Epidermal melanocyte (primary cell): ENCODE data around the gene THADA.
"Not testable (repeated sequence)": the region's sequence is repeated elsewhere in the genome, so short reads cannot be mapped to it uniquely, and the experiment has no call there.

Experiments
- DNase-seq: peaks from one replicate; pipeline ENCODE4 v3.0.0; 2011; ENCODE audit warnings: low spot score; ENCODE audit not compliant: insufficient read length

THADA gene

GRCh38 chr2:43418680-43419079, 177.2 kb downstream of the THADA start:
- no peak for DNase-seq

- no peak for DNase-seq
Measured at GRCh38 chr2:43417300-43417699, 178.5 kb downstream of the THADA start.

DNA sequence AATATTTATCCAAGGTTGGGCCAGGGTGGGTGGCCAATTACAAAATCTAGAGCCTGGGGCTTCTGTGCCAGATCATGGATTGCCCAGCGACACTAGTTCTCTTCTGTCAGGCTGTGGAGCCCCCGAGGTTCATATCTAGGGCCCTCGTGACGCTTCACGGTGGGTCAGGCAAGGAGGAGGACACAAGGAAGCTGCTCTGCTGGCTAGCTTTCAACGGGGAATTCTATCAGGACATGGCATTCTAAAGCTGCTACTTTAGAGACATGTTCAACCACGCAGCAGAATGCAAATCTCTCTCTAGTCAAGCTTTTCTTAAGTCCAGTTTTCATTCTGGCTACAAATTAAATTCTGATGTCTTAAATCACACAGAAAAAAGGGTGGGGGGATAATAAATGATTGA, 180.2 kb downstream of the THADA start:
- DNase-seq = no peak

DNA sequence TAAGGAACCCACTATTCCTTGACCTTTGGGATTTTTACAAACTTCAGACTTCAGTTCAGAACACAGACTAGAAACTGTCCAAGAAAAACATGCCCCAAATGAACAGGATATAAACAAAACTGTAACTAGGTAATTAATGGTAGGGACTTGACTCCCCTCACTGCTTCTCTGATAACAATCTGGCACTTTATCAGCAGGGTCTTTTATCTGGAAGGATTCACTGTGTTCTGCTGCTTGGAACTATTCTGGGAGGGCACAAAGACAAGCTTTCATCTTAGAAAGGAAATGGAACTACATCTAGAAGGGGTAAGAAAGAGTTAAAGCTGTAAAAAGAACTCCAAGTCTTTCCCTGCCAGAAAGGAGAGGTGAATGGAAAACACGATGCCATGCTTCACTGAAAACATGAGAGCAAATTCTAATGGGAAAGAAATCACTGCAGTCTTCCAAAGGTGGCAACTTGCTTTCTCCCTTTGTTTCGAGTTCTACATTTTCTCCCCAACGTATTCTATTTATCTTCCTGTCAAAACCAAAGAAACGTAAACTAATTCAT, 181.2 kb downstream of the THADA start:
- DNase-seq = no peak

DNA sequence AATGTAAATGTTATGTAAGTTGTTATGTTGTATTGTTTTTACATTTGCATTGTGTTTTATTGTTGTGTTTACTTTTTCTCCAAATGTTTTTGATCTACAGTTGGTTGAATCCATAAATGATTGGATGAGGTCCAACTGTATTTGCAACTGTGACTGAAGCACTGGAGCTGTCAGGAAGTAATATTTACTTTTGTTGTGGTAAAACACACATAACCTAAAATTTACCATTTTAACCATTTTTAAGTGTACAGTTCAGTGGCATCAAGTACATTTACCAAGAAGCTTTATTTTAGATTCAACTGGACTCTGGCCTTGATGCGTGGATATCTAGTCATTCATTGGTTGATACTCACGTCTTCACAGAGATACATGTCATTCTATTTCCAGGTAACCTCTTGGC, 181.8 kb downstream of the THADA start:
- no peak for DNase-seq

- no peak for DNase-seq
Measured at GRCh38 chr2:43412114-43412753, 183.6 kb downstream of the THADA start.

- no peak for DNase-seq
Measured at GRCh38 chr2:43410055-43410604, 185.7 kb downstream of the THADA start.

GRCh38 chr2:43408407-43409160, 187.3 kb downstream of the THADA start:
- no peak for DNase-seq

DNA sequence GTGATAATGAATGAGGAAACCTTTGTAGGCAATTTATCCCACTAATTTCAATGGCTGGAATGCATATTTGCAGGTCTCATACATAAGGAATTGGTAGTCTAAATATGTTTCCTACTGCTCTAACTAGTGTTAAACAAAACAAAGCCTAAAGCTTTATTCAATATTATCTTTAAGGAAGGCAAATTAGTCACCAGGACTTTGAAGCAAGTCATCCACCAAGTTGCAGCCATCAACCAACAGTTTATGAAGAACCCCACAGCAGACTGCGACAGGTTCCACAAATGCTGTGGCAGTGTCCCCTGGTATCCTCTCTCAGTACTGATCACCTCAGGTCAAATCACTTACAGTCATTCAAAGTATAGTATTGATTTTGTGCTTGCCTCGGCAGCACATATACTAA, 187.9 kb downstream of the THADA start:
- no peak for DNase-seq

DNA sequence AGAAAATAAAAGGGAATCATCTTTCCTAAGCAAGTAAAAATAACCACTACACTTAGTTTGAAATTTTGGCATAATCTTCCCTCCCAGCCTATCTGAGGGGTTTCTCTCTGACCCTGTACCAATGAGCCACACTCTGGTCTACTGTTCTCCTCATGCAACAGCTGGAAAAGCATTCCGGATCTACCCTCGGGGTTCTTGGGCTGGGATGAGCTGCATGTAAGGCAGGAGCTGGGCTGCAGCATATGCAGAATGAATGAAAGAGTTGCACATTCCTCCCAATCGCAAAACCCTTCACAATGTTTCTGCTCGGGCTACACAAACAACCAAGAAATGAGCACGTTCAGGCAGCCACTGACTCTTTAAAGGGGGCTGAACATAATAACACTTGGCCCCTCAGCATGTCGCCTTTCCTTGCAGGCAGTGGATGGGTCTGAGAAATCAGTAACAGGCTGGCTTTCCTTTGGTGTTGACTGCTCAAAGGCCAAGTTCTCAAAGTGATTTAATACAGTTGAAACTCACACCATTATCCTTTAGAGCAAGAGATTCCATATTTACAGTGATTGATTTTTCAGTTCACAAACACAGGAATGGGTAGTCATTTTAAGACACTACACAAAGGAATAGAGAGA, 189.1 kb downstream of the THADA start:
- DNase-seq = peak; percentile 48

GRCh38 chr2:43405829-43406228, 190.0 kb downstream of the THADA start:
- no peak for DNase-seq

GRCh38 chr2:43402452-43402937, 193.3 kb downstream of the THADA start:
- DNase-seq = no peak

DNA sequence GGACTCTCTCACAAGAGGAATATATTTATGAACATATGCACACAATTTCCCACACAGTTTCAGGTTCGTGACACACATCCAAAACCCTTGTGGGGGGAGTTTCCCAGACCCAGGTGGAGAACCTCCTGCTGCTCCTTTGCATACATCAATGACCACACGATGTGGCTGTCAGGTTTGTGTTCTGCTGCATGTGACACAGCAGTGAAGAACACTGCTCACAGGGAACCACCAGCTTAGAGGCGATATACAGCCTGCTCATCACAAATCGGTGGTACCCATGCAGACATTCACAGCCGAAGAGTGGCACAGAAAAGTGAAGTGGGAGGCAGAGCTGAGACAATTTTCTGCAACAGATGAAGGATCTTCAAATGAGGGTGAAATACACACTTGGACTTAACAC, 193.8 kb downstream of the THADA start:
- DNase-seq = no peak

DNA sequence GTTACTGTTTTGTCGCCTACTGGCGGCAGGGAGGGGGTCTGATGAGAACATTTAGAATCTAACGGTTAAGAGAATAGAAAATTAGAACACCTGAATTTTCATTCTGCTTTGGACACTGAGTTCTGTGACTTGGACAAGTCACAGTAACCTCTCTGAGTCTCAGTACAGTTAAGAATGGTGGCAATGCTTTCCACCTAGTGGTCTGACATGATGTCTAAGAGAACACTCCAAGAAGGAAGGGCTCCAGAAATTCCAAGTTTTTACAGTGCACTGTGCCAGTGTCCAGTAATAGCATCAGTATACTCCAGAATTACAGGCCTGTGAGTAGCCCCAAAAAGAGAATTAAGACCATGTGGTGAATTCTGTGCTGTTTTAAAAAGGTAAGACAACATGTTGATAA, 195.3 kb downstream of the THADA start:
- DNase-seq = no peak

DNA sequence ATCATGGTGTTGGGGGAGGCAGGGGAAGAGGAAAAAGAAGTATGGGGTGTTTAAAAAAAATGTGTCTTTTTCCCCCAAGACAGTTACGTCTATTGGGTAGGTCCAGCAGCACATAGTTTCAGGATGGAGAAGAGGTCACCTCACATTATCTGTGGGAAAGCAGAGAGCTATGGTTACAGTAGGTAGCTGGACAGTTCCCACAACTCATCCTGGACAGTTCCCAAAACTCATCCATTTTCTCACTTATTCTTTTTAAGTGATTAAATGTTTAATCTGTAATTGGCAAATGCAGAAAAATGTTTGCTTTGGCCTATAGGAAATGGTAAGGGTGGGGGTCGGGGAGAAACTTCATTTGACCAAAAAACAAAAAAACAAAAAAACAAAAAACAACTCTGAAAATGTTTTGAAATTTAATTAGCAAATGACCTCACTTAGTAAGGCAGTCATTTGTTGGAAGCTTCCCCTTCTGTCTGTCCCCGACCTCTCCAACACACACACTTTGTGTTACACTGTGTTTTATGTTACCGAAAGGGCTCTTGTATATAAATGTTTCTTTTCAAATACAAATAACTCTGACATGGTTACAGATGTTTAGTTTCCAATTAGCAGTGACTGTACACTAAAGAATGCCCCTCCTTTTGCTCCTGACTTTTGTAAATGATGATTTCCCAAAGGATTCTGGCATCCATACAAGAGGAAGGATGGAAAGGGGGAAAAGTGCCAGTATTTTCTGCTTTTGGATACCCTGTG, 196.1 kb downstream of the THADA start:
- DNase-seq = no peak

- no peak for DNase-seq
Measured at GRCh38 chr2:43399098-43399497, 196.7 kb downstream of the THADA start.

DNA sequence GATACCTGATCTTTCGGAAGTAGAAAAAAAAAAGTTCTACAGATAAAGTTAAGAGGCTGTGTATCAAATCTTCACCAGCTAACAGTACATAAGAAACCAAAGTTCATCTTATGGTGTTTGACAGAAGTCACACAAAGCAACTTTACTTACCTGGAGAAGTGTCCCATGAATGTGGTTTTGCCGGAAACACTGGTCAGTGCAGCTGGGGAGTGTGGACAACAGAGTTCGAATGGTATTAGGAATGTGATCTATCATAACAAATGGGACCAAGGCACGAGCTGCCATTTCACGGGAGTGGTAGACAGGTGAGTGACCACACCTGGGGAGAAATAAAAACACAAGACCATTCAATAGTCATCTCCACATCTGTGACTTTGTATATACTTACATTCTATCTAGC, 198.0 kb downstream of the THADA start:
- DNase-seq = no peak

- DNase-seq = no peak
Measured at GRCh38 chr2:43397411-43397810, 198.4 kb downstream of the THADA start.

GRCh38 chr2:43396344-43396743, 199.5 kb downstream of the THADA start:
- not testable (repeated sequence) for DNase-seq

DNA sequence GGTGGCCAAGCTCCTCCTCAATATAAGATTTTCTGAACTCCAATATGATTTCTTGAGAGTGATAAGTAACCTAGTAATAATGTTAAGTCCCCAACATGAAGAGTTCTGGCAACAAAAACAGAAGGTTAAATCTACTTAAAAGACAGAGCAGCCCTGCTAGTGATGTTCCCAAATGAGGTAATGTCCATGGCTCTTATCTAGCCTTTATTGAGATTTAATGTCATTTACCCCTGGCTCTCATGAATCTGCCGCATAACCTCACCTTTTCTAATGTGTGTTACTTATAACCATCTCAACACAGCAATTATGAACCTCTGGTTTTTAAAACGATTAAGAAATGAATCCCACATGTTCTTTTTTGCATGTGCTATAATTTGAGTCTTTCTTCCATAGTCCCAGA, 201.9 kb downstream of the THADA start:
- DNase-seq = no peak

GRCh38 chr2:43391878-43392215, 204.0 kb downstream of the THADA start:
- no peak for DNase-seq
